IMR-90 (cell line): ENCODE results near the gene PLXNA4. TPM values are rescaled to one million over a fixed set of nuclear protein-coding genes. Genes with fewer than 3 reads are reported as not detected.

Experiments used
- ATAC-seq: fragments of 200-7000 bp; cut with Tn5 transposase; 2 replicates; pipeline ENCODE4 v1.9.1; 2020; ENCODE audit warnings: low read depth, mild to moderate bottlenecking, moderate library complexity
- BruUV-seq: library from RNA; stranded (reverse); fragments of 400-500 nt; replicated peaks from 2 replicates; lab custom pipeline; 2021; lab: Mats Ljungman, UMichigan
- CTCF ChIA-PET: fragments of 300-600 bp; formaldehyde crosslinking; extraction: SDS; loops from one replicate; lab custom pipeline; 2021; ENCODE audit warnings: antibody characterized with exemption; lab: Yijun Ruan, JAX
- POLR2A ChIA-PET: fragments of 300-600 bp; sonication (Branson Sonifier 250); formaldehyde crosslinking; loops from one replicate; lab custom pipeline; 2022; ENCODE audit warnings: antibody characterized with exemption; ENCODE audit not compliant: unreplicated experiment; lab: Charles Lee
- DNase-seq: peaks from one replicate; pipeline ENCODE4 v3.0.0; 2013
- H2AFZ ChIP-seq: replicated peaks from 2 replicates; pipeline ENCODE3; 2013; ENCODE audit warnings: low read length, mild to moderate bottlenecking; ENCODE audit not compliant: poor library complexity
- H2AK5ac ChIP-seq: 2 replicates; pipeline ENCODE4 v1.6.1; 2013; ENCODE audit warnings: low read depth, low read length, inconsistent platforms
- H2AK9ac ChIP-seq: replicated peaks from 2 replicates; pipeline ENCODE3; 2013; ENCODE audit warnings: mild to moderate bottlenecking, low read depth, low read length, moderate library complexity; ENCODE audit not compliant: poor library complexity
- H2BK120ac ChIP-seq: 2 replicates; pipeline ENCODE4 v1.6.1; 2013; ENCODE audit warnings: low read depth, low read length, inconsistent platforms
- H2BK15ac ChIP-seq: 3 replicates; pipeline ENCODE4 v1.6.1; 2013; ENCODE audit warnings: low read depth, low read length, inconsistent platforms
- H2BK20ac ChIP-seq: 2 replicates; pipeline ENCODE4 v1.6.1; 2013; ENCODE audit warnings: low read depth, mild to moderate bottlenecking, inconsistent platforms, low read length, moderate library complexity
- H2BK5ac ChIP-seq: 2 replicates; pipeline ENCODE4 v1.6.1; 2013; ENCODE audit warnings: mild to moderate bottlenecking, low read depth, low read length, inconsistent platforms; ENCODE audit not compliant: poor library complexity, severe bottlenecking
- H3K14ac ChIP-seq: replicated peaks from 2 replicates; pipeline ENCODE4 v1.6.1; 2013; ENCODE audit warnings: low read depth, low read length, inconsistent platforms
- H3K18ac ChIP-seq: 2 replicates; pipeline ENCODE4 v1.6.1; 2013; ENCODE audit warnings: low read depth, low read length, control low read depth
- H3K23ac ChIP-seq: 2 replicates; pipeline ENCODE4 v1.6.1; 2013; ENCODE audit warnings: low read depth, low read length, inconsistent platforms
- H3K27ac ChIP-seq: 2 replicates; pipeline ENCODE4 v1.5.1; 2013; ENCODE audit warnings: mild to moderate bottlenecking, control low read depth, low read length; ENCODE audit not compliant: insufficient read depth
- H3K27me3 ChIP-seq: 2 replicates; pipeline ENCODE4 v1.6.1; 2013; ENCODE audit warnings: low read length; ENCODE audit not compliant: control insufficient read depth, insufficient read depth
- H3K36me3 ChIP-seq: 2 replicates; pipeline ENCODE4 v1.6.1; 2013; ENCODE audit warnings: low read length, mixed read lengths; ENCODE audit not compliant: control insufficient read depth, insufficient read depth
- H3K4ac ChIP-seq: 2 replicates; pipeline ENCODE4 v1.6.1; 2013; ENCODE audit warnings: low read depth, low read length, inconsistent platforms
- H3K4me1 ChIP-seq: 2 replicates; pipeline ENCODE4 v1.6.1; 2013; ENCODE audit warnings: low read length, mixed read lengths; ENCODE audit not compliant: control insufficient read depth, insufficient read depth
- H3K4me2 ChIP-seq: 2 replicates; pipeline ENCODE4 v1.6.1; 2013; ENCODE audit warnings: low read depth, mild to moderate bottlenecking, control low read depth, low read length, moderate library complexity
- H3K4me3 ChIP-seq: 2 replicates; pipeline ENCODE4 v1.5.1; 2013; ENCODE audit warnings: low read depth, mild to moderate bottlenecking, control low read depth, low read length, moderate library complexity; ENCODE audit not compliant: insufficient read depth
- H3K56ac ChIP-seq: 2 replicates; pipeline ENCODE4 v1.6.1; 2013; ENCODE audit warnings: low read length, inconsistent platforms; ENCODE audit not compliant: insufficient read depth; ENCODE audit errors: extremely low read depth
- H3K79me1 ChIP-seq, 2 experiments: 2 replicates each; pipeline ENCODE4 v1.6.1; 2013; ENCODE audit warnings: low read length in 2 of 2, inconsistent platforms in 1 of 2, low read depth in 1 of 2
- H3K9ac ChIP-seq: 2 replicates; pipeline ENCODE4 v1.6.1; 2013; ENCODE audit warnings: low read depth, low read length, control low read depth
- H3K9me1 ChIP-seq: 2 replicates; pipeline ENCODE4 v1.6.1; 2013; ENCODE audit warnings: low read length, inconsistent platforms; ENCODE audit not compliant: insufficient read depth
- H3K9me3 ChIP-seq: 2 replicates; pipeline ENCODE4 v1.6.1; 2013; ENCODE audit warnings: low read length; ENCODE audit not compliant: control insufficient read depth, insufficient read depth
- H4K20me1 ChIP-seq: 2 replicates; pipeline ENCODE4 v1.6.1; 2013; ENCODE audit warnings: low read length, inconsistent platforms; ENCODE audit not compliant: insufficient read depth
- H4K5ac ChIP-seq: 2 replicates; pipeline ENCODE4 v1.6.1; 2013; ENCODE audit warnings: mild to moderate bottlenecking, low read depth, low read length, control low read depth
- H4K8ac ChIP-seq, 2 experiments: 2 replicates each; pipeline ENCODE4 v1.6.1; 2013; ENCODE audit warnings: low read depth in 2 of 2, low read length in 2 of 2, control low read depth in 1 of 2, inconsistent platforms in 1 of 2
- H4K91ac ChIP-seq: 2 replicates; pipeline ENCODE4 v1.6.1; 2013; ENCODE audit warnings: low read depth, low read length, inconsistent platforms; ENCODE audit not compliant: insufficient read depth
- CEBPB ChIP-seq: IDR thresholded peaks from 2 replicates; pipeline ENCODE4 v1.6.1; 2012; ENCODE audit warnings: low read depth, low read length, improper control_type of control experiment
- CHD1 ChIP-seq: IDR thresholded peaks from 2 replicates; pipeline ENCODE4 v1.6.1; 2012; ENCODE audit warnings: low read depth, low read length, improper control_type of control experiment
- FOS ChIP-seq: fragments of 150-350 bp; IDR thresholded peaks from 2 replicates; pipeline ENCODE4 v1.6.1; 2016; ENCODE audit warnings: low read depth, low read length
- MAFK ChIP-seq: IDR thresholded peaks from 2 replicates; pipeline ENCODE4 v1.6.1; 2012; ENCODE audit warnings: low read depth, low read length, improper control_type of control experiment
- MAZ ChIP-seq: IDR thresholded peaks from 2 replicates; pipeline ENCODE4 v1.6.1; 2012; ENCODE audit warnings: low read depth, mild to moderate bottlenecking, low read length, improper control_type of control experiment, moderate library complexity, borderline replicate concordance
- MXI1 ChIP-seq: IDR thresholded peaks from 2 replicates; pipeline ENCODE4 v1.6.1; 2012; ENCODE audit warnings: low read depth, mild to moderate bottlenecking, low read length, moderate library complexity, borderline replicate concordance
- NFE2L2 ChIP-seq: fragments of 150-350 bp; IDR thresholded peaks from 2 replicates; pipeline ENCODE4 v1.6.1; 2016; ENCODE audit warnings: low read depth, mild to moderate bottlenecking, low read length
- POLR2A ChIP-seq: IDR thresholded peaks from 2 replicates; pipeline ENCODE4 v1.6.1; 2012; ENCODE audit warnings: mild to moderate bottlenecking, low read depth, low read length
- RAD21 ChIP-seq: IDR thresholded peaks from 2 replicates; pipeline ENCODE4 v1.6.1; 2012; ENCODE audit warnings: low read length, improper control_type of control experiment
- SMC3 ChIP-seq: fragments of 150-350 bp; IDR thresholded peaks from 2 replicates; pipeline ENCODE4 v1.6.1; 2016; ENCODE audit warnings: low read depth, mild to moderate bottlenecking, antibody characterized with exemption, low read length, moderate library complexity
- WGBS, 2 experiments: methylation state at CpG; one replicate each; pipeline versions ENCODE4 v1.1.5 to v1.1.7; 2013; ENCODE audit warnings: missing lambda C conversion rate in 2 of 2; ENCODE audit not compliant: insufficient read length in 1 of 2; ENCODE audit errors: extremely low coverage in 2 of 2; 5-methylcytosine and 5-hydroxymethylcytosine counted together
- dilution Hi-C: fragments of 300-500 bp; cut with HindIII; formaldehyde crosslinking; loops from one replicate; pipeline ENCODE4 v1.14.3; 2018; ENCODE audit warnings: low sequenced_read_pairs; ENCODE audit not compliant: unreplicated experiment
- in situ Hi-C: fragments of 300-500 bp; cut with MboI; formaldehyde crosslinking; loops from 3 replicates; pipeline ENCODE4 v1.14.3; 2019; ENCODE audit warnings: low sequenced_read_pairs, inconsistent platforms, mixed read lengths
- intact Hi-C: fragments of 100-400 bp; cut with micrococcal nuclease; formaldehyde crosslinking; loops from 2 replicates; pipeline ENCODE4 v1.10.0; 2022
- polyA plus RNA-seq, 3 experiments: library from polyadenylated mRNA; depleted of rRNA; stranded (reverse); fragments of >200 nt; gene quantifications; 2 replicates each; pipeline ENCODE4 v1.2.3, GENCODE V29; 2012; ENCODE audit warnings: low replicate concordance in 1 of 3
- total RNA-seq: library from RNA; depleted of rRNA; stranded (reverse); fragments of >200 nt; gene quantifications from 2 replicates; pipeline ENCODE4 v1.2.3, GENCODE V29; 2012
- TF ChIP-seq, protein P1 (sequence below): conservative IDR thresholded peaks from 2 replicates; pipeline ENCODE4 v1.5.1; 2012; ENCODE audit warnings: mild to moderate bottlenecking, low read depth, low read length, improper control_type of control experiment
- TF ChIP-seq, protein P2 (sequence below): fragments of 150-350 bp; IDR thresholded peaks from 2 replicates; pipeline ENCODE4 v1.6.1; 2016; ENCODE audit warnings: low read depth, mild to moderate bottlenecking, low read length, moderate library complexity, borderline replicate concordance
- TF ChIP-seq, protein P3 (sequence below): fragments of 150-350 bp; IDR thresholded peaks from 2 replicates; pipeline ENCODE4 v1.6.1; 2017; ENCODE audit warnings: mild to moderate bottlenecking, antibody characterized with exemption, low read length, low read depth

PLXNA4 gene
- total and polyA plus RNA-seq, 2 of the 4 experiments (the other 2 are of a cell fraction): under 0.01 TPM

DNA sequence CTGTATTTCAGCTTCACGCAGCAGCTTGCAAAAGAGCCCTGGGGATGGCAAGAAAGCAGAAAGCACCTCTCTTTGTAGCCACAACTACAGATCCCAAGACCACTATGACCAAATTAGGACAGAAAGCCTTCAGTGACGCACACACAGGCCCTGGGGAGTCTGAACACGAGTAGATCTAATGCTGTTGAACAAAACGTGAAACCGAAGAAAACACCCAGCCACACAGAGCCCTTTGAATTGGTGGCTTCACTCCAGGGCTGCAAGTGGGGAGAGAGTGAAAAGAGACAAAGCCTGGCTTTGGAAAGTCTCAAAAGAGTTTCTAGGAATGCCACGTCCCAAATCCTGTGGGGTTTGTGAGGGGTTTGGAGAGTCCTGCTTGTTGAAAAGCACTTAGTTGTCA lies 28.4 kb downstream of the PLXNA4 start:
- WGBS, 2 experiments: no CpG with 5 or more reads among the region's 6 CpGs
- Histone ChIP-seq H3K23ac (no peak overlapping the region), H3K4me2 (no peak overlapping the region), H2AFZ (no peak overlapping the region), H3K27me3 (no peaks in the 10 kb centered on the region), H3K4ac (no peak overlapping the region), H2BK120ac (no peak overlapping the region), H4K91ac (no peak overlapping the region), H2BK20ac (no peak overlapping the region), H3K4me1 (no peaks in the 10 kb centered on the region), H2AK9ac (no peak overlapping the region), H3K36me3 (no peaks in the 10 kb centered on the region), H3K9ac (no peak overlapping the region), H3K14ac (no peak overlapping the region), H3K9me3 (no peaks in the 10 kb centered on the region), H4K20me1 (no peaks in the 10 kb centered on the region), H3K4me3 (no peak overlapping the region), H3K79me1 (no peaks in the 10 kb centered on the region), H4K8ac (no peak overlapping the region), H3K27ac (no peak overlapping the region), H4K5ac (no peak overlapping the region), H2BK15ac (no peak overlapping the region), H2BK5ac (no peak overlapping the region), H3K9me1 (no peaks in the 10 kb centered on the region), H2AK5ac (no peak overlapping the region), H3K18ac (no peak overlapping the region), H3K56ac (no peak overlapping the region)
- intact Hi-C loops (no loop called here), in situ Hi-C loops (no loop called here), dilution Hi-C loops (no loop called here)
- DNase-seq (no peak), ATAC-seq (no peak)
- POLR2A ChIA-PET: no interaction called here
- TF ChIP-seq CHD1: no peak
- TF ChIP-seq SMC3: no peak
- TF ChIP-seq FOS: no peak
- TF ChIP-seq, protein P1, sequence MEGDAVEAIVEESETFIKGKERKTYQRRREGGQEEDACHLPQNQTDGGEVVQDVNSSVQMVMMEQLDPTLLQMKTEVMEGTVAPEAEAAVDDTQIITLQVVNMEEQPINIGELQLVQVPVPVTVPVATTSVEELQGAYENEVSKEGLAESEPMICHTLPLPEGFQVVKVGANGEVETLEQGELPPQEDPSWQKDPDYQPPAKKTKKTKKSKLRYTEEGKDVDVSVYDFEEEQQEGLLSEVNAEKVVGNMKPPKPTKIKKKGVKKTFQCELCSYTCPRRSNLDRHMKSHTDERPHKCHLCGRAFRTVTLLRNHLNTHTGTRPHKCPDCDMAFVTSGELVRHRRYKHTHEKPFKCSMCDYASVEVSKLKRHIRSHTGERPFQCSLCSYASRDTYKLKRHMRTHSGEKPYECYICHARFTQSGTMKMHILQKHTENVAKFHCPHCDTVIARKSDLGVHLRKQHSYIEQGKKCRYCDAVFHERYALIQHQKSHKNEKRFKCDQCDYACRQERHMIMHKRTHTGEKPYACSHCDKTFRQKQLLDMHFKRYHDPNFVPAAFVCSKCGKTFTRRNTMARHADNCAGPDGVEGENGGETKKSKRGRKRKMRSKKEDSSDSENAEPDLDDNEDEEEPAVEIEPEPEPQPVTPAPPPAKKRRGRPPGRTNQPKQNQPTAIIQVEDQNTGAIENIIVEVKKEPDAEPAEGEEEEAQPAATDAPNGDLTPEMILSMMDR: no peak
- TF ChIP-seq NFE2L2: no peak
- no peak for TF ChIP-seq POLR2A
- TF ChIP-seq, protein P2, sequence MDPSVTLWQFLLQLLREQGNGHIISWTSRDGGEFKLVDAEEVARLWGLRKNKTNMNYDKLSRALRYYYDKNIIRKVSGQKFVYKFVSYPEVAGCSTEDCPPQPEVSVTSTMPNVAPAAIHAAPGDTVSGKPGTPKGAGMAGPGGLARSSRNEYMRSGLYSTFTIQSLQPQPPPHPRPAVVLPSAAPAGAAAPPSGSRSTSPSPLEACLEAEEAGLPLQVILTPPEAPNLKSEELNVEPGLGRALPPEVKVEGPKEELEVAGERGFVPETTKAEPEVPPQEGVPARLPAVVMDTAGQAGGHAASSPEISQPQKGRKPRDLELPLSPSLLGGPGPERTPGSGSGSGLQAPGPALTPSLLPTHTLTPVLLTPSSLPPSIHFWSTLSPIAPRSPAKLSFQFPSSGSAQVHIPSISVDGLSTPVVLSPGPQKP: no peak
- TF ChIP-seq, protein P3, sequence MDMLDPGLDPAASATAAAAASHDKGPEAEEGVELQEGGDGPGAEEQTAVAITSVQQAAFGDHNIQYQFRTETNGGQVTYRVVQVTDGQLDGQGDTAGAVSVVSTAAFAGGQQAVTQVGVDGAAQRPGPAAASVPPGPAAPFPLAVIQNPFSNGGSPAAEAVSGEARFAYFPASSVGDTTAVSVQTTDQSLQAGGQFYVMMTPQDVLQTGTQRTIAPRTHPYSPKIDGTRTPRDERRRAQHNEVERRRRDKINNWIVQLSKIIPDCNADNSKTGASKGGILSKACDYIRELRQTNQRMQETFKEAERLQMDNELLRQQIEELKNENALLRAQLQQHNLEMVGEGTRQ: no peak
- TF ChIP-seq RAD21: no peak
- TF ChIP-seq MAZ: no peak
- TF ChIP-seq MAFK: no peak
- no peak for TF ChIP-seq CEBPB
- no peak for TF ChIP-seq MXI1
- BruUV-seq: no TSS peak
- CTCF ChIA-PET: no interaction called here
